MM.1S (cell line): ENCODE measurements around the gene THRB.

Source experiments
- EZH2 ChIP-seq: fragments of 300-600 bp; sonication (generic); optimal IDR thresholded peaks from 2 replicates; pipeline ENCODE3; 2017; ENCODE audit warnings: low read depth, mild to moderate bottlenecking, antibody characterized with exemption, low read length, mixed read lengths
- TF ChIP-seq, protein P1 (sequence below): fragments of 300-600 bp; sonication (generic); IDR thresholded peaks from 2 replicates; pipeline ENCODE4 v1.5.1; 2016; ENCODE audit warnings: antibody characterized with exemption, low read length, mixed read lengths

DNA sequence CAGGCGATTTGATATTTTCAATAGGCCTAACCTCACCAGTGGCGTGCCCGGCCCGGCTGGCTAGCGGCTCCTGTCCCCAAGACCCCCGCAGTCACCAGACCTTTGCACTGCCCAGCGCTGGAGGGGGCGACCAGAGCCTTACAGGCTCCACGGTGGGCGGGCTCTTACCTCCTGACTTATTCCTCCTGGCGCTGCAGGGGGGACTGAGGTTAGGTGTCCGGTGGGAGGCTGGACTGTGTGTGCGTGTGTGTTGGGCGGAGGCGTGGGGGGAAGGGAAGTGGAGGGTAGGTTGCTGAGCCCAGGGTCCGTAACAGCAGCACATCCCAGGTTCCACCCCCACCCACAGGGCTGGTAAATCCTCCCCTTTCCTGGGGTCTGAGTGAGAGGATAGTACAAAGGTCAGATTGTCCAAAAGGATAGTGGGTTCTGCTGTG lies 27.5 kb upstream of the THRB start:
- TF ChIP-seq EZH2, result no peak
- TF ChIP-seq, protein P1, sequence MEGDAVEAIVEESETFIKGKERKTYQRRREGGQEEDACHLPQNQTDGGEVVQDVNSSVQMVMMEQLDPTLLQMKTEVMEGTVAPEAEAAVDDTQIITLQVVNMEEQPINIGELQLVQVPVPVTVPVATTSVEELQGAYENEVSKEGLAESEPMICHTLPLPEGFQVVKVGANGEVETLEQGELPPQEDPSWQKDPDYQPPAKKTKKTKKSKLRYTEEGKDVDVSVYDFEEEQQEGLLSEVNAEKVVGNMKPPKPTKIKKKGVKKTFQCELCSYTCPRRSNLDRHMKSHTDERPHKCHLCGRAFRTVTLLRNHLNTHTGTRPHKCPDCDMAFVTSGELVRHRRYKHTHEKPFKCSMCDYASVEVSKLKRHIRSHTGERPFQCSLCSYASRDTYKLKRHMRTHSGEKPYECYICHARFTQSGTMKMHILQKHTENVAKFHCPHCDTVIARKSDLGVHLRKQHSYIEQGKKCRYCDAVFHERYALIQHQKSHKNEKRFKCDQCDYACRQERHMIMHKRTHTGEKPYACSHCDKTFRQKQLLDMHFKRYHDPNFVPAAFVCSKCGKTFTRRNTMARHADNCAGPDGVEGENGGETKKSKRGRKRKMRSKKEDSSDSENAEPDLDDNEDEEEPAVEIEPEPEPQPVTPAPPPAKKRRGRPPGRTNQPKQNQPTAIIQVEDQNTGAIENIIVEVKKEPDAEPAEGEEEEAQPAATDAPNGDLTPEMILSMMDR, result no peak
